H1 (cell line): ENCODE measurements around the gene C11orf58. TPM values are rescaled to one million over a fixed set of nuclear protein-coding genes. Genes with fewer than 3 reads are reported as not detected.

Source experiments
- CTCF ChIA-PET: fragments of 300-600 bp; sonication (Branson Sonifier 250); formaldehyde crosslinking; loops from one replicate; lab custom pipeline; 2021; ENCODE audit not compliant: partially characterized antibody; lab: Charles Lee
- POLR2A ChIA-PET: fragments of 300-600 bp; sonication (Branson Sonifier 250); formaldehyde crosslinking; loops from one replicate; lab custom pipeline; 2021; ENCODE audit warnings: inconsistent platforms; ENCODE audit not compliant: partially characterized antibody; lab: Charles Lee
- DNase-seq, 2 experiments: peaks; one replicate each; pipeline versions ENCODE4 v3.0.0 to v3.0.0-alpha.2; 2010 to 2022; ENCODE audit warnings: low spot score in 2 of 2, low read depth in 1 of 2, mixed read lengths in 1 of 2
- FAIRE-seq: peaks from 2 replicates; lab custom pipeline; 2011; peaks lifted over from hg19 to GRCh38; lab: Jason Lieb, UNC
- H2AFZ ChIP-seq: 2 replicates; pipeline ENCODE4 v1.8.1; 2012; ENCODE audit warnings: low read length, inconsistent platforms
- H2AK5ac ChIP-seq: 2 replicates; pipeline ENCODE4 v1.6.1; 2013; ENCODE audit warnings: low read depth, low read length
- H2BK120ac ChIP-seq: replicated peaks from 2 replicates; pipeline ENCODE3; 2013; ENCODE audit warnings: low read depth, low read length, inconsistent platforms
- H2BK12ac ChIP-seq: 2 replicates; pipeline ENCODE4 v1.6.1; 2013; ENCODE audit warnings: low read depth, low read length
- H2BK15ac ChIP-seq: 2 replicates; pipeline ENCODE4 v1.6.1; 2013; ENCODE audit warnings: low read length
- H2BK20ac ChIP-seq: 2 replicates; pipeline ENCODE4 v1.6.1; 2013; ENCODE audit warnings: low read length
- H2BK5ac ChIP-seq: 2 replicates; pipeline ENCODE4 v1.6.1; 2013; ENCODE audit warnings: low read depth, low read length
- H3K14ac ChIP-seq: 2 replicates; pipeline ENCODE4 v1.6.1; 2013; ENCODE audit warnings: inconsistent platforms; ENCODE audit not compliant: insufficient read length
- H3K18ac ChIP-seq: 2 replicates; pipeline ENCODE4 v1.6.1; 2013; ENCODE audit warnings: low read length; ENCODE audit errors: extremely low read depth
- H3K23ac ChIP-seq: 2 replicates; pipeline ENCODE4 v1.6.1; 2013; ENCODE audit warnings: inconsistent platforms; ENCODE audit not compliant: insufficient read length
- H3K23me2 ChIP-seq: 2 replicates; pipeline ENCODE4 v1.6.1; 2013; ENCODE audit warnings: low read depth, low read length
- H3K27ac ChIP-seq: 2 replicates; pipeline ENCODE4 v1.6.1; 2011; ENCODE audit warnings: low read depth, low read length, inconsistent platforms
- H3K27me3 ChIP-seq, 4 experiments: replicated peaks in 1 of 4; 1 replicate in 1 of 4; 2 replicates in 3 of 4; pipeline versions ENCODE4 v1.6.1 to v1.8.1; 2011 to 2013; ENCODE audit warnings: low read length in 3 of 4, mild to moderate bottlenecking in 3 of 4, inconsistent platforms in 2 of 4, mixed read lengths in 2 of 4, moderate library complexity in 1 of 4; ENCODE audit not compliant: control insufficient read depth in 3 of 4, insufficient read depth in 3 of 4; ENCODE audit errors: extremely low read depth in 1 of 4
- H3K36me3 ChIP-seq, 4 experiments: 2 replicates each; pipeline versions ENCODE4 v1.6.1 to v1.8.1; 2011 to 2013; ENCODE audit warnings: mild to moderate bottlenecking in 4 of 4, low read length in 3 of 4, moderate library complexity in 2 of 4, control low read depth in 1 of 4, inconsistent platforms in 1 of 4; ENCODE audit not compliant: insufficient read depth in 4 of 4, control insufficient read depth in 2 of 4
- H3K4ac ChIP-seq: replicated peaks from 2 replicates; pipeline ENCODE3; 2013; ENCODE audit warnings: low read length, low read depth, mixed read lengths, inconsistent platforms; ENCODE audit not compliant: insufficient read length
- H3K4me1 ChIP-seq, 4 experiments: replicated peaks in 1 of 4; 1 replicate in 1 of 4; 2 replicates in 3 of 4; pipeline versions ENCODE4 v1.6.1 to v1.8.1; 2011 to 2013; ENCODE audit warnings: low read length in 3 of 4, inconsistent platforms in 2 of 4, mixed read lengths in 1 of 4; ENCODE audit not compliant: insufficient read depth in 4 of 4, control insufficient read depth in 3 of 4
- H3K4me2 ChIP-seq, 2 experiments: 2 replicates each; pipeline versions ENCODE4 v1.6.1 to v1.8.1; 2011 to 2013; ENCODE audit warnings: low read depth in 2 of 2, low read length in 2 of 2, control low read depth in 1 of 2, inconsistent platforms in 1 of 2, mild to moderate bottlenecking in 1 of 2; ENCODE audit not compliant: insufficient read depth in 1 of 2
- H3K4me3 ChIP-seq, 4 experiments: fragments of 200-600, 300-600 bp in 1 of 4; sonication (generic), shearing (Covaris generic), sonication (Bioruptor Twin) in 1 of 4; 2 replicates each; pipeline versions ENCODE4 v1.5.1 to v1.8.1; 2011 to 2016; ENCODE audit warnings: low read length in 4 of 4, low read depth in 3 of 4, control low read depth in 2 of 4, inconsistent platforms in 2 of 4, mild to moderate bottlenecking in 2 of 4, mixed read lengths in 1 of 4, moderate library complexity in 1 of 4; ENCODE audit not compliant: insufficient read depth in 2 of 4; ENCODE audit errors: extremely low read depth in 1 of 4
- H3K56ac ChIP-seq: replicated peaks from 2 replicates; pipeline ENCODE3; 2013; ENCODE audit warnings: low read depth, mild to moderate bottlenecking, mixed read lengths, low read length, inconsistent platforms; ENCODE audit not compliant: insufficient read length
- H3K79me1 ChIP-seq: 2 replicates; pipeline ENCODE4 v1.6.1; 2013; ENCODE audit warnings: low read depth, low read length, control low read depth
- H3K79me2 ChIP-seq, 2 experiments: 2 replicates each; pipeline versions ENCODE4 v1.6.1 to v1.8.1; 2012 to 2013; ENCODE audit warnings: low read length in 2 of 2, mild to moderate bottlenecking in 2 of 2, inconsistent platforms in 1 of 2; ENCODE audit not compliant: insufficient read depth in 2 of 2, control insufficient read depth in 1 of 2
- H3K9ac ChIP-seq, 4 experiments: replicated peaks in 1 of 4; 1 replicate in 1 of 4; 2 replicates in 3 of 4; pipeline versions ENCODE4 v1.6.1 to v1.8.1; 2011 to 2013; ENCODE audit warnings: low read depth in 3 of 4, low read length in 3 of 4, control low read depth in 2 of 4, mild to moderate bottlenecking in 2 of 4, moderate library complexity in 2 of 4, inconsistent platforms in 1 of 4; ENCODE audit errors: extremely low read depth in 1 of 4
- H3K9me3 ChIP-seq, 2 experiments: 2 replicates each; pipeline versions ENCODE4 v1.6.1 to v1.8.1; 2012 to 2013; ENCODE audit warnings: mild to moderate bottlenecking in 2 of 2, moderate library complexity in 2 of 2, control low read depth in 1 of 2, inconsistent platforms in 1 of 2, low read depth in 1 of 2, low read length in 1 of 2, mixed read lengths in 1 of 2; ENCODE audit not compliant: insufficient read depth in 2 of 2
- H4K20me1 ChIP-seq, 2 experiments: replicated peaks in 1 of 2; 2 replicates each; pipeline versions ENCODE3 to v1.8.1; 2011 to 2013; ENCODE audit warnings: inconsistent platforms in 2 of 2, low read length in 2 of 2, mild to moderate bottlenecking in 1 of 2; ENCODE audit not compliant: insufficient read depth in 2 of 2, control insufficient read depth in 1 of 2
- H4K5ac ChIP-seq: 2 replicates; pipeline ENCODE4 v1.6.1; 2013; ENCODE audit warnings: low read length, low read depth, mixed read lengths, inconsistent platforms; ENCODE audit not compliant: insufficient read length
- H4K8ac ChIP-seq: 2 replicates; pipeline ENCODE4 v1.8.0; 2013; ENCODE audit warnings: mild to moderate bottlenecking, moderate library complexity, low read length, inconsistent platforms; ENCODE audit not compliant: insufficient read depth; ENCODE audit errors: extremely low read depth
- H4K91ac ChIP-seq: replicated peaks from 2 replicates; pipeline ENCODE3; 2013; ENCODE audit warnings: low read length, mixed read lengths, inconsistent platforms; ENCODE audit not compliant: insufficient read length
- BRCA1 ChIP-seq: IDR thresholded peaks from 2 replicates; pipeline ENCODE4 v1.6.1; 2012; ENCODE audit warnings: low read depth, low read length, improper control_type of control experiment
- KDM1A ChIP-seq: fragments of 200-600, 300-600 bp; sonication (generic); IDR thresholded peaks from 2 replicates; pipeline ENCODE4 v1.7.1; 2016; ENCODE audit warnings: mild to moderate bottlenecking, low read length, borderline replicate concordance
- KDM4A ChIP-seq: IDR thresholded peaks from one replicate; pipeline ENCODE4 v1.7.1; 2012; ENCODE audit warnings: low read depth, mild to moderate bottlenecking, moderate library complexity, low read length, inconsistent platforms; ENCODE audit not compliant: severe bottlenecking
- KDM5A ChIP-seq: fragments of 200-600 bp; IDR thresholded peaks from 2 replicates; pipeline ENCODE4 v1.7.1; 2012; ENCODE audit warnings: mild to moderate bottlenecking, low read length, inconsistent platforms, mixed read lengths
- WGBS, 2 experiments: shearing (Covaris generic) in 1 of 2; methylation state at CpG; one replicate each; pipeline versions ENCODE4 v1.1.6 to v1.1.7; 2013 to 2015; ENCODE audit warnings: low lambda C conversion rate in 2 of 2, mixed read lengths in 2 of 2, inconsistent platforms in 1 of 2, low coverage in 1 of 2, missing lambda C conversion rate in 1 of 2; ENCODE audit not compliant: insufficient replicate concordance in 2 of 2, insufficient coverage in 1 of 2, insufficient read length in 1 of 2; ENCODE audit errors: extremely low coverage in 1 of 2, missing lambda C conversion rate in 1 of 2; 5-methylcytosine and 5-hydroxymethylcytosine counted together
- polyA plus RNA-seq, 7 experiments: library from polyadenylated mRNA; depleted of rRNA in 3 of 7; stranded (reverse) in 5 of 7; unstranded in 2 of 7; fragments of >200 nt in 5 of 7; fragments of 200-250 nt in 2 of 7; gene quantifications; 1 replicate in 5 of 7; 2 replicates in 1 of 7; 4 replicates in 1 of 7; pipeline versions ENCODE4 v1.2.1 to v1.2.3, GENCODE V29; 2011 to 2013; ENCODE audit warnings: missing spikeins in 2 of 7, mixed read lengths in 2 of 7
- total RNA-seq: library from RNA; stranded (reverse); fragmentation: NEBNext Ultra II Directional; extraction: Animal tissue kit (Norgen Biotek cat#: 25700); gene quantifications from 2 replicates; pipeline ENCODE4 v1.2.1, GENCODE V29; 2021

The C11orf58 gene
- total and polyA plus RNA-seq, 2 of the 8 experiments (the other 6 are each of a cell fraction or from before 2014, with no cell fraction given) = 70.7 to 181 TPM

- Histone ChIP-seq H3K79me1 (peaks cover 5% of the 10 kb centered on the region), H3K9ac (no peak overlapping the region), H3K23ac (no peak overlapping the region), H3K18ac (no peak overlapping the region), H2BK12ac (no peak overlapping the region), H2AFZ (no peak overlapping the region), H3K14ac (no peak overlapping the region), H4K91ac (no peak overlapping the region), H3K4ac (no peak overlapping the region), H2AK5ac (no peak overlapping the region), H2BK20ac (no peak overlapping the region), H3K4me1 (no peaks in the 10 kb centered on the region), H3K27ac (no peak overlapping the region), H3K36me3 (peaks cover 12 to 97% (median 73%) of the 10 kb centered on the region in 4 experiments), H3K79me2 (peaks cover 0 to 31% of the 10 kb centered on the region in 2 experiments; a peak in 2 of 4 replicates), H3K4me3 (no peak overlapping the region), H3K56ac (no peak overlapping the region), H4K20me1 (peaks cover 3% of the 10 kb centered on the region in 2 experiments), H2BK15ac (no peak overlapping the region), H3K27me3 (peaks cover 0 to 1% (median 0%) of the 10 kb centered on the region in 4 experiments; a peak in 1 of 7 replicates), H4K5ac (no peak overlapping the region), H3K23me2 (no peaks in the 10 kb centered on the region), H3K9me3 (no peaks in the 10 kb centered on the region), H2BK5ac (no peak overlapping the region), H3K4me2 (no peak overlapping the region), H4K8ac (no peak overlapping the region), H2BK120ac (no peak overlapping the region)
- DNase-seq = no peak
- WGBS, 2 experiments = 87% methylated on average over 2 of the region's 2 CpGs; no CpG with 5 or more reads in 1 of the 2 experiments
- CTCF ChIA-PET = interaction anchor here (1.3 to 1.9 kb wide), 3 partner anchors 12 to 40 kb away, joined by 3 to 7 read pairs (median 3); no protein-coding TSS in a partner anchor
- no peak for FAIRE-seq
- POLR2A ChIA-PET = interaction anchor here (0.8 to 4.0 kb wide), 3 partner anchors 8 to 11 kb away, joined by 3 to 30 read pairs (median 4); partner anchors contain the start of gene C11orf58
- TF ChIP-seq KDM4A (no peak), KDM5A (no peak), KDM1A (no peak), BRCA1 (no peak)
These were observed 11.2 kb downstream of the C11orf58 start for GRCh38 chr11:16749666-16750065.
